A549 (cell line): Measurements from ENCODE around the gene PEF1.

Experiments
- SREBF2 ChIP-seq: fragments of 450-650 bp; IDR thresholded peaks from 2 replicates; pipeline ENCODE4 v1.6.1; 2014; ENCODE audit warnings: mild to moderate bottlenecking, moderate library complexity
- TF ChIP-seq, protein P1 (sequence below): fragments of >200 bp; sonication (Bioruptor Twin); formaldehyde crosslinking; IDR thresholded peaks from 3 replicates; pipeline ENCODE4 v1.5.1; 2016

DNA sequence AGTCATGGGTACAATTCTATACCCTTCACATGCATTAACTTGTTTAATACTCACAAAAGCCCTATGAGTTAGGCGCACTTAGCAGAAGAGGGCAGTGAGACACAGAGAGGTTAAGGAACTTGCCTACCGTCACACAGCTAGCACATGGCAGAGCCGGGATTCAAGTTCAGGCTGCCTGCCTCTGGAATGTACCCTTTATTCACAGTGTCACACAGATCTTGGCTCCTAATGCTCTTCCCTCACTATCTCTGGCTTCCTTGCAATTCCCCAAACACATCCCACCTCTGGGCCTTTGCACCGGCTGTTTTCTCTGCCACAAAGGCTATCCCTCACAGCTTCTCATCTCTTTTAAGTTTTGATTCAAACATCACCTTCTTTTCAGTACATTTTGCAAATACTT lies 34.0 kb upstream of the PEF1 start:
- TF ChIP-seq, protein P1, sequence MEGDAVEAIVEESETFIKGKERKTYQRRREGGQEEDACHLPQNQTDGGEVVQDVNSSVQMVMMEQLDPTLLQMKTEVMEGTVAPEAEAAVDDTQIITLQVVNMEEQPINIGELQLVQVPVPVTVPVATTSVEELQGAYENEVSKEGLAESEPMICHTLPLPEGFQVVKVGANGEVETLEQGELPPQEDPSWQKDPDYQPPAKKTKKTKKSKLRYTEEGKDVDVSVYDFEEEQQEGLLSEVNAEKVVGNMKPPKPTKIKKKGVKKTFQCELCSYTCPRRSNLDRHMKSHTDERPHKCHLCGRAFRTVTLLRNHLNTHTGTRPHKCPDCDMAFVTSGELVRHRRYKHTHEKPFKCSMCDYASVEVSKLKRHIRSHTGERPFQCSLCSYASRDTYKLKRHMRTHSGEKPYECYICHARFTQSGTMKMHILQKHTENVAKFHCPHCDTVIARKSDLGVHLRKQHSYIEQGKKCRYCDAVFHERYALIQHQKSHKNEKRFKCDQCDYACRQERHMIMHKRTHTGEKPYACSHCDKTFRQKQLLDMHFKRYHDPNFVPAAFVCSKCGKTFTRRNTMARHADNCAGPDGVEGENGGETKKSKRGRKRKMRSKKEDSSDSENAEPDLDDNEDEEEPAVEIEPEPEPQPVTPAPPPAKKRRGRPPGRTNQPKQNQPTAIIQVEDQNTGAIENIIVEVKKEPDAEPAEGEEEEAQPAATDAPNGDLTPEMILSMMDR: no peak
- TF ChIP-seq SREBF2: no peak
